ENCODE measurements around the gene CARD10. TPM values are rescaled to one million over a fixed set of nuclear protein-coding genes. Genes with fewer than 3 reads are reported as not detected.

CARD10 gene
- total RNA-seq, 1 experiment from 2014 or later, result 0.26 TPM

DNA sequence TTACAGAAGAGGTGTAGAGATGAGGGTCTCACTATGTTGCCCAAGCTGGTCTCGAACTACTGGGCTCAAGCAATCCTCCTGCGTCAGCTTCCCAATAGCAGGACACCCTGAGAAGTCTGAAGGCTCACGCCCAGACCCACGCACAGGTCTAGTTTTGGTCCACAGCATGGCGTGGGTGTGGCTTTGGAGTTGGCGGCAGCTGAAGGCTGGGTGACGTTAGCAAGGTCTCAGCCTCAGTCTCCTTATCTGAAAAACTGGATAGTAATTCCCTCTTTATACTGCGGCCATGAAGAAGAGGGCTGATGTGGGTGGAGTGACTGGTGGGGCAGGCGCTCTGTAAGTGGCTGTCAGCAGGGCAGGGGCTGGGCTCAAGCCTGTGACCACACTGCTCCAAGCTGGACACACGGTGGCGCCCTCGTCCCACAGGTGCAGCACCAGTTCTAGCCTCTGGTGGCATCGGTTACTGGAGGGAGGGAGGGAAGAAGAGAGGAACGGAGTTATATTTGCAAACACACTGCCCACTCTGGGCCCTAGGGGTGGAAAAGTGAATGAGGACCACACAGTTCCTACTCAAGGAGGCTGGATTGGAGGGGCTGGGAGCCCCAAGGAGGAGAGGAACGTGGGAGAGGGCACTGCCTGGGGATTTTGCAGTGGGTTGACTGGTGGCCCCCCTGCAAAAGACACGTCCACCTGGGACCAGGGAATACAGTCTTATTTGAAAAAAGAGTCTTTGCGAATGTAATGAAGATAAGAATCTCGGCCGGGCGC, 19.6 kb upstream of the CARD10 start:
- Histone ChIP-seq H3K27ac (ENCODE audit: low read depth, low read length, poor library complexity, severe bottlenecking) (no peak overlapping the region), H3K4me1 (ENCODE audit: insufficient read depth, low read length, poor library complexity, severe bottlenecking) (peaks cover 12% of the 10 kb centered on the region), H3K36me3 (ENCODE audit: insufficient read depth, low read length, poor library complexity, severe bottlenecking) (no peaks in the 10 kb centered on the region), H3K27me3 (replicated peaks; ENCODE audit: insufficient read depth, low read depth, low read length, poor library complexity) (no peaks in the 10 kb centered on the region), H3K9me3 (ENCODE audit: low read depth, low read length, poor library complexity, severe bottlenecking) (no peaks in the 10 kb centered on the region), H3K4me3 (ENCODE audit: low read depth, low read length, poor library complexity, severe bottlenecking) (no peak overlapping the region)
- POLR2A ChIA-PET (ENCODE audit: low non-redundant PET), result no interaction called here
- TF ChIP-seq EZH2 (IDR thresholded peaks at IDR 0.05; ENCODE audit: borderline replicate concordance, low read depth, low read length, poor library complexity, severe bottlenecking), result no peak
- TF ChIP-seq, protein P1, sequence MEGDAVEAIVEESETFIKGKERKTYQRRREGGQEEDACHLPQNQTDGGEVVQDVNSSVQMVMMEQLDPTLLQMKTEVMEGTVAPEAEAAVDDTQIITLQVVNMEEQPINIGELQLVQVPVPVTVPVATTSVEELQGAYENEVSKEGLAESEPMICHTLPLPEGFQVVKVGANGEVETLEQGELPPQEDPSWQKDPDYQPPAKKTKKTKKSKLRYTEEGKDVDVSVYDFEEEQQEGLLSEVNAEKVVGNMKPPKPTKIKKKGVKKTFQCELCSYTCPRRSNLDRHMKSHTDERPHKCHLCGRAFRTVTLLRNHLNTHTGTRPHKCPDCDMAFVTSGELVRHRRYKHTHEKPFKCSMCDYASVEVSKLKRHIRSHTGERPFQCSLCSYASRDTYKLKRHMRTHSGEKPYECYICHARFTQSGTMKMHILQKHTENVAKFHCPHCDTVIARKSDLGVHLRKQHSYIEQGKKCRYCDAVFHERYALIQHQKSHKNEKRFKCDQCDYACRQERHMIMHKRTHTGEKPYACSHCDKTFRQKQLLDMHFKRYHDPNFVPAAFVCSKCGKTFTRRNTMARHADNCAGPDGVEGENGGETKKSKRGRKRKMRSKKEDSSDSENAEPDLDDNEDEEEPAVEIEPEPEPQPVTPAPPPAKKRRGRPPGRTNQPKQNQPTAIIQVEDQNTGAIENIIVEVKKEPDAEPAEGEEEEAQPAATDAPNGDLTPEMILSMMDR (conservative IDR thresholded peaks at IDR 0.05; ENCODE audit: low read depth, low read length), result peak; percentile 98
- CTCF ChIA-PET, result interaction anchor here (1.0 to 1.4 kb wide), 3 partner anchors 23 to 53 kb away, joined by 3 to 14 read pairs (median 5); no protein-coding TSS in a partner anchor
- peak; percentile 94 for DNase-seq (ENCODE audit: low spot score)
- BruUV-seq (replicated peaks), result no TSS peak
- intact Hi-C loops (cut with micrococcal nuclease; ENCODE audit: unreplicated experiment), result loop anchor here (1.0 to 5.0 kb wide), 3 partner anchors 29 to 144 kb away; no protein-coding TSS in a partner anchor

DNA sequence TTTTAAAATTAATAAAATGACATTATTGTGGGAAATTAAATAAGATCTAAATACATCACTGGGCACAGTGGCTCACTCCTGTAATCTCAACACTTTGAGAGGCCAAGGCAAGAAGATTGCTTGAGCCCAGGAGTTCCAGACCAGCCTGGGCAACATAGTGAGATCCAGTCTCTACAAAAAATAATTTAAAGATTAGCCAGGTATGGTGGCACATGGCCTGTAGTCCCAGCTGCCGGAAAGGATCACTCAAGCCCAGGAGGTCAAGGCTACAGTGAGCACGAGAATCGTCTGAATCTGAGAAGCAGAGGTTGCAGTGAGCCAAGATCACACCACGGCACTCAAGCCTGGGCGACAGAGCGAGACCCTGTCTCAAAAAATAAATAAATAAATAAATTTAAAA, 15.9 kb upstream of the CARD10 start:
- H3K4me3 ChIP-seq (ENCODE audit: low read depth, low read length, poor library complexity, severe bottlenecking), result no peak overlapping the region
- no peak for TF ChIP-seq EZH2 (IDR thresholded peaks at IDR 0.05; ENCODE audit: borderline replicate concordance, low read depth, low read length, poor library complexity, severe bottlenecking)
- TF ChIP-seq, protein P1 (conservative IDR thresholded peaks at IDR 0.05; ENCODE audit: low read depth, low read length), result no peak
- H3K36me3 ChIP-seq (ENCODE audit: insufficient read depth, low read length, poor library complexity, severe bottlenecking), result no peaks in the 10 kb centered on the region
- H3K27me3 ChIP-seq (replicated peaks; ENCODE audit: insufficient read depth, low read depth, low read length, poor library complexity), result no peaks in the 10 kb centered on the region
- intact Hi-C loops (cut with micrococcal nuclease; ENCODE audit: unreplicated experiment), result loop anchor here (5.0 kb wide), 1 partner anchor 147 kb away; no protein-coding TSS in a partner anchor
- no peaks in the 10 kb centered on the region for H3K9me3 ChIP-seq (ENCODE audit: low read depth, low read length, poor library complexity, severe bottlenecking)
- no peak overlapping the region for H3K27ac ChIP-seq (ENCODE audit: low read depth, low read length, poor library complexity, severe bottlenecking)
- H3K4me1 ChIP-seq (ENCODE audit: insufficient read depth, low read length, poor library complexity, severe bottlenecking), result no peaks in the 10 kb centered on the region
- DNase-seq (ENCODE audit: low spot score), result no peak
- POLR2A ChIA-PET (ENCODE audit: low non-redundant PET), result no interaction called here
- CTCF ChIA-PET, result no interaction called here
- BruUV-seq (replicated peaks), result no TSS peak

DNA sequence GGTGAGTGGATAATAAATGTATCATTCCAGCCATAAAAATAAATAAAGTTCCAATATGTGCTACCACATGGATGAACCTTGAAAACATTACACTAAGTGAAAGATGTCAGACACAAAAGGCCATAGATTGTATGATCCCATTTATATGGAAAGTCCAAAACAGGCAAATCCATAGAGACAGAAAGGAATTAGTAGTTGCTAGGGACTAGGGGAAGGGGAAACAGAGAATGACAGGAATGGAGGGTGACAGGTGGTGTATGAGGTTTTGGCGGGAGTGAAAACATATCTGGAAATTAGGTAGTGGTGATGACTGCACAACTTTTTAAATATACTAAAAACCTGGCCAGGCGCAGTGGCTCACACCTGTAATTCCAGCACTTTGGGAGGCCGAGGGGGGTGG, 15.2 kb upstream of the CARD10 start:
- Histone ChIP-seq H3K36me3 (ENCODE audit: insufficient read depth, low read length, poor library complexity, severe bottlenecking) (no peaks in the 10 kb centered on the region), H3K9me3 (ENCODE audit: low read depth, low read length, poor library complexity, severe bottlenecking) (no peaks in the 10 kb centered on the region), H3K4me1 (ENCODE audit: insufficient read depth, low read length, poor library complexity, severe bottlenecking) (no peaks in the 10 kb centered on the region), H3K4me3 (ENCODE audit: low read depth, low read length, poor library complexity, severe bottlenecking) (no peak overlapping the region), H3K27me3 (replicated peaks; ENCODE audit: insufficient read depth, low read depth, low read length, poor library complexity) (no peaks in the 10 kb centered on the region), H3K27ac (ENCODE audit: low read depth, low read length, poor library complexity, severe bottlenecking) (no peak overlapping the region)
- intact Hi-C loops (cut with micrococcal nuclease; ENCODE audit: unreplicated experiment), result no loop called here
- no peak for DNase-seq (ENCODE audit: low spot score)
- POLR2A ChIA-PET (ENCODE audit: low non-redundant PET), result no interaction called here
- BruUV-seq (replicated peaks), result no TSS peak
- TF ChIP-seq, protein P1 (conservative IDR thresholded peaks at IDR 0.05; ENCODE audit: low read depth, low read length), result no peak
- TF ChIP-seq EZH2 (IDR thresholded peaks at IDR 0.05; ENCODE audit: borderline replicate concordance, low read depth, low read length, poor library complexity, severe bottlenecking), result no peak
- CTCF ChIA-PET, result no interaction called here

Measured in A673 (cell line).